Left ventricle myocardium inferior (tissue), 1 donor: Measurements from ENCODE around the gene SCAI. TPM values are rescaled to one million over a fixed set of nuclear protein-coding genes. Genes with fewer than 3 reads are reported as not detected.

Experiments
- DNase-seq: peaks from one replicate; pipeline ENCODE4 v3.0.0-alpha.2; 2020
- H3K27ac ChIP-seq: fragments of 200-600 bp; replicated peaks from 2 replicates; pipeline ENCODE4 v1.8.0; 2021
- H3K27me3 ChIP-seq: fragments of 200-600 bp; 2 replicates; pipeline ENCODE4 v1.8.0; 2021; ENCODE audit warnings: low read depth
- H3K36me3 ChIP-seq: fragments of 200-600 bp; 2 replicates; pipeline ENCODE4 v1.8.0; 2021
- H3K4me1 ChIP-seq: fragments of 200-600 bp; 2 replicates; pipeline ENCODE4 v1.8.0; 2021
- H3K4me3 ChIP-seq: fragments of 200-600 bp; 2 replicates; pipeline ENCODE4 v1.8.0; 2021; ENCODE audit warnings: mild to moderate bottlenecking, moderate library complexity
- H3K9me3 ChIP-seq: fragments of 200-600 bp; replicated peaks from 2 replicates; pipeline ENCODE4 v1.8.0; 2021
- intact Hi-C: fragments of 100-400 bp; cut with micrococcal nuclease; formaldehyde crosslinking; loops from one replicate; pipeline ENCODE4 v1.11.0; 2022
- long read RNA-seq: library from polyadenylated mRNA; unstranded; transcript quantifications from one replicate; pipeline ENCODE4 v2.0.0, GENCODE V29; 2021
- total RNA-seq: library from RNA; stranded (reverse); fragmentation: NEBNext Ultra II Directional; extraction: Animal tissue kit (Norgen Biotek cat#: 25700); gene quantifications from one replicate; pipeline ENCODE4 v1.2.1, GENCODE V29; 2021
- TF ChIP-seq, protein P1 (sequence below): fragments of 200-600 bp; IDR thresholded peaks from 2 replicates; pipeline ENCODE4 v1.8.0; 2021; ENCODE audit warnings: antibody characterized with exemption, mild to moderate bottlenecking, borderline replicate concordance
- donor health status: DM: no; HTN: yes; CAD: no; lungs with severe emphysema.

SCAI gene
- 2.7 TPM for total RNA-seq
- long read RNA-seq, full-length matches to known transcripts, result 1 of 1 reads
- long read RNA-seq, partial matches to known transcripts, result 0 of 1 reads
- long read RNA-seq, other reads (novel, unspliced or antisense), result 0 of 1 reads

GRCh38 chr9:125143377-125144090 lies at the start of gene SCAI:
SCAI (minus strand) TSS chr9:125143528; CDS start chr9:125143437, 91 bp downstream.
- TF ChIP-seq, protein P1, sequence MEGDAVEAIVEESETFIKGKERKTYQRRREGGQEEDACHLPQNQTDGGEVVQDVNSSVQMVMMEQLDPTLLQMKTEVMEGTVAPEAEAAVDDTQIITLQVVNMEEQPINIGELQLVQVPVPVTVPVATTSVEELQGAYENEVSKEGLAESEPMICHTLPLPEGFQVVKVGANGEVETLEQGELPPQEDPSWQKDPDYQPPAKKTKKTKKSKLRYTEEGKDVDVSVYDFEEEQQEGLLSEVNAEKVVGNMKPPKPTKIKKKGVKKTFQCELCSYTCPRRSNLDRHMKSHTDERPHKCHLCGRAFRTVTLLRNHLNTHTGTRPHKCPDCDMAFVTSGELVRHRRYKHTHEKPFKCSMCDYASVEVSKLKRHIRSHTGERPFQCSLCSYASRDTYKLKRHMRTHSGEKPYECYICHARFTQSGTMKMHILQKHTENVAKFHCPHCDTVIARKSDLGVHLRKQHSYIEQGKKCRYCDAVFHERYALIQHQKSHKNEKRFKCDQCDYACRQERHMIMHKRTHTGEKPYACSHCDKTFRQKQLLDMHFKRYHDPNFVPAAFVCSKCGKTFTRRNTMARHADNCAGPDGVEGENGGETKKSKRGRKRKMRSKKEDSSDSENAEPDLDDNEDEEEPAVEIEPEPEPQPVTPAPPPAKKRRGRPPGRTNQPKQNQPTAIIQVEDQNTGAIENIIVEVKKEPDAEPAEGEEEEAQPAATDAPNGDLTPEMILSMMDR, result peak; percentile 99
- Histone ChIP-seq H3K4me3 (peak within 1 kb of the TSS; percentile 80), H3K27me3 (no peaks in the 10 kb centered on the region), H3K9me3 (no peaks in the 10 kb centered on the region), H3K27ac (peak within 1 kb of the TSS; percentile 65), H3K4me1 (peaks cover 19% of the 10 kb centered on the region), H3K36me3 (no peaks in the 10 kb centered on the region)
- DNase-seq, result peak; percentile 99
- intact Hi-C loops, result no loop called here

- Histone ChIP-seq H3K27ac (peak overlapping the region; percentile 96), H3K9me3 (no peaks in the 10 kb centered on the region), H3K4me3 (peak overlapping the region; percentile 96), H3K36me3 (no peaks in the 10 kb centered on the region), H3K27me3 (no peaks in the 10 kb centered on the region), H3K4me1 (peaks cover 57% of the 10 kb centered on the region)
- TF ChIP-seq, protein P1, result no peak
- DNase-seq, result no peak
- intact Hi-C loops, result no loop called here
Measured at GRCh38 chr9:125190361-125190801, 47.1 kb upstream of the SCAI start.

- TF ChIP-seq, protein P1, result peak; percentile 74
- no peaks in the 10 kb centered on the region for H3K9me3 ChIP-seq
- intact Hi-C loops, result no loop called here
- DNase-seq, result peak; percentile 98
- no peaks in the 10 kb centered on the region for H3K27me3 ChIP-seq
- peak within 1 kb of the TSS; percentile 96 for H3K4me3 ChIP-seq
- H3K36me3 ChIP-seq, result no peaks in the 10 kb centered on the region
- H3K27ac ChIP-seq, result peak within 1 kb of the TSS; percentile 96
- H3K4me1 ChIP-seq, result peaks cover 59% of the 10 kb centered on the region
Measured at GRCh38 chr9:125189361-125190289, 46.3 kb upstream of the SCAI start, which contains the start of gene PPP6C. PPP6C (minus strand) TSS chr9:125189803; CDS start chr9:125189718, 85 bp downstream.

GRCh38 chr9:125189011-125189360 lies 45.7 kb upstream of the SCAI start:
- intact Hi-C loops, result no loop called here
- TF ChIP-seq, protein P1, result no peak
- Histone ChIP-seq H3K9me3 (no peaks in the 10 kb centered on the region), H3K4me1 (peaks cover 65% of the 10 kb centered on the region), H3K36me3 (no peaks in the 10 kb centered on the region), H3K4me3 (peak overlapping the region; percentile 96), H3K27me3 (no peaks in the 10 kb centered on the region), H3K27ac (peak overlapping the region; percentile 96)
- peak; percentile 18 for DNase-seq

DNA sequence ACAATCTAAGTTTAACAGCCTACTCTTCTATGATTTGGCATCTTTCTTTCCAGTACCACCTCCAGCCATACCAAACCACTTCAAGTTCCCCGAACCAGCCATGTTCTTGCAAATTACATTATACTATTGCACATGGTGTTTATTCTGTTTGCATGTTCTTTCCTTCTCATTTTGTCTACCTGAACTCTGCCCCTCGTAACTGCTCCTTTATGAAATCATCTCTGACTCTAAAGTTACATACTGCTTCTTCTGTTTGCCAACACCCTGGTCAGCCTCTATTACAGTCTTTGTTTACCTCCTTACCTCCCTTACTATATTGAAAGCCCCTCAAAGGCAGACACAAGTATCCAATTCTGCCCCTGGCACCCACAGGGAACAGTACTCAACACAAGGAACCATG lies 40.2 kb upstream of the SCAI start:
- intact Hi-C loops, result no loop called here
- Histone ChIP-seq H3K27ac (peak overlapping the region; percentile 54), H3K4me1 (peaks cover 74% of the 10 kb centered on the region), H3K36me3 (no peaks in the 10 kb centered on the region), H3K9me3 (no peaks in the 10 kb centered on the region), H3K4me3 (no peak overlapping the region), H3K27me3 (no peaks in the 10 kb centered on the region)
- DNase-seq, result no peak
- TF ChIP-seq, protein P1, result no peak
